ENCODE measurements around the gene ZNF362. TPM values are rescaled to one million over a fixed set of nuclear protein-coding genes. Genes with fewer than 3 reads are reported as not detected.

ZNF362 gene
- total and polyA plus RNA-seq, 10 of the 15 experiments (the other 5 are each of a cell fraction or from before 2014, with no cell fraction given), result 0.74 to 22.8 (median 7.4) TPM

- CTCF ChIA-PET, result no interaction called here
- Histone ChIP-seq H3K36me3 (ENCODE audit: control insufficient read depth in 2 of 2, insufficient read depth in 2 of 2, low read length in 1 of 2) (no peaks in the 10 kb centered on the region; a peak in 2 of 4 replicates), H3K27ac (ENCODE audit: control insufficient read depth, insufficient read depth) (no peak overlapping the region), H2AFZ (ENCODE audit: control insufficient read depth, low read depth, low read length) (no peak overlapping the region), H3K79me2 (ENCODE audit: control insufficient read depth, insufficient read depth, low read length) (no peaks in the 10 kb centered on the region), H3K27me3 (replicated peaks in 1 of 2; ENCODE audit: control insufficient read depth in 2 of 2, insufficient read depth in 2 of 2, low read length in 1 of 2) (no peaks in the 10 kb centered on the region), H3K9ac (ENCODE audit: control insufficient read depth, insufficient read depth, low read length) (no peak overlapping the region), H3K4me3 (no peak overlapping the region), H3K9me3 (replicated peaks; ENCODE audit: control insufficient read depth, insufficient read depth, low read length) (no peaks in the 10 kb centered on the region; the same call in 2 of the 3 replicates), H3K4me1 (ENCODE audit: control insufficient read depth, insufficient read depth, low read length) (no peaks in the 10 kb centered on the region), H3K4me2 (ENCODE audit: control insufficient read depth, insufficient read depth) (no peak overlapping the region), H4K20me1 (ENCODE audit: control insufficient read depth, insufficient read depth) (no peaks in the 10 kb centered on the region)
- SMC1A ChIA-PET (ENCODE audit: uncharacterized antibody, unreplicated experiment), result no interaction called here
- POLR2A ChIA-PET, result no interaction called here
- TF ChIP-seq WRNIP1 (IDR thresholded peaks at IDR 0.05; ENCODE audit: borderline replicate concordance, low read depth, low read length), result no peak
- TF ChIP-seq EGR1 (IDR thresholded peaks at IDR 0.05; ENCODE audit: borderline replicate concordance in 1 of 2, low read depth in 2 of 2, low read length in 2 of 2), result no peak
- no peak for TF ChIP-seq CTCF (IDR thresholded peaks at IDR 0.05 in 2 of 3, conservative IDR thresholded peaks at IDR 0.05 in 1 of 3; ENCODE audit: control insufficient read depth in 2 of 3, extremely low read depth in 1 of 3, insufficient read depth in 1 of 3, low read depth in 3 of 3, low read length in 3 of 3)
- no peak for TF ChIP-seq RAD21 (IDR thresholded peaks at IDR 0.05; ENCODE audit: insufficient read depth, low read depth, low read length)
- TF ChIP-seq SMARCA5 (IDR thresholded peaks at IDR 0.05), result no peak
- TF ChIP-seq ZNF274 (IDR thresholded peaks at IDR 0.05; ENCODE audit: insufficient read depth, insufficient read length), result no peak
- TF ChIP-seq, protein P1, sequence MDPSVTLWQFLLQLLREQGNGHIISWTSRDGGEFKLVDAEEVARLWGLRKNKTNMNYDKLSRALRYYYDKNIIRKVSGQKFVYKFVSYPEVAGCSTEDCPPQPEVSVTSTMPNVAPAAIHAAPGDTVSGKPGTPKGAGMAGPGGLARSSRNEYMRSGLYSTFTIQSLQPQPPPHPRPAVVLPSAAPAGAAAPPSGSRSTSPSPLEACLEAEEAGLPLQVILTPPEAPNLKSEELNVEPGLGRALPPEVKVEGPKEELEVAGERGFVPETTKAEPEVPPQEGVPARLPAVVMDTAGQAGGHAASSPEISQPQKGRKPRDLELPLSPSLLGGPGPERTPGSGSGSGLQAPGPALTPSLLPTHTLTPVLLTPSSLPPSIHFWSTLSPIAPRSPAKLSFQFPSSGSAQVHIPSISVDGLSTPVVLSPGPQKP (IDR thresholded peaks at IDR 0.05; ENCODE audit: low read depth, low read length), result no peak
- no peak for TF ChIP-seq SREBF2 (IDR thresholded peaks at IDR 0.05; ENCODE audit: low read length)
- no peak for TF ChIP-seq JUND (IDR thresholded peaks at IDR 0.05; ENCODE audit: low read depth, low read length)
- TF ChIP-seq POLR2AphosphoS5 (IDR thresholded peaks at IDR 0.05; ENCODE audit: low read length), result no peak
- no peak for TF ChIP-seq NR2C1 (IDR thresholded peaks at IDR 0.05)
- TF ChIP-seq HCFC1 (IDR thresholded peaks at IDR 0.05; ENCODE audit: low read length), result no peak
- no peak for TF ChIP-seq E2F4 (IDR thresholded peaks at IDR 0.05; ENCODE audit: low read depth, low read length)
- no peak for TF ChIP-seq ZBTB4 (CRISPR knock-in tag; IDR thresholded peaks at IDR 0.05)
- TF ChIP-seq RELB (IDR thresholded peaks at IDR 0.05; ENCODE audit: low read depth), result no peak
- no peak for TF ChIP-seq STAT3 (IDR thresholded peaks at IDR 0.05; ENCODE audit: low read depth, low read length)
- TF ChIP-seq RUNX3 (IDR thresholded peaks at IDR 0.05; ENCODE audit: low read length), result no peak
- 67% methylated on average over 3 of the region's 3 CpGs for WGBS (ENCODE audit: insufficient coverage, insufficient replicate concordance, low lambda C conversion rate, missing lambda C conversion rate)
- ATAC-seq, result no peak
- FAIRE-seq, result no peak
- DNase-seq (ENCODE audit: low read depth, low spot score), result no peak
- RAD21 ChIA-PET (ENCODE audit: unreplicated experiment), result no interaction called here
- BruUV-seq (replicated peaks), result no TSS peak
- intact Hi-C loops (cut with micrococcal nuclease; ENCODE audit: unreplicated experiment) (no loop called here), in situ Hi-C loops (cut with MboI) (no loop called here)
Observed at GRCh38 chr1:33289858-33290154, 33.5 kb downstream of the ZNF362 start.

All from GM12878 (cell line).